Right renal pelvis (tissue), 4 donors: ENCODE measurements around the gene SPATA25. TPM values are rescaled to one million over a fixed set of nuclear protein-coding genes. Genes with fewer than 3 reads are reported as not detected.
A peak's percentile ranks its signal among the peaks of the same experiment; 100 is the strongest.
"Not testable (repeated sequence)": the region's sequence is repeated elsewhere in the genome, so short reads cannot be mapped to it uniquely, and the experiment has no call there.

Experiments
- DNase-seq, 4 donors: peaks; one replicate each; pipeline ENCODE4 v3.0.0-alpha.2; 2013; ENCODE audit warnings: low read depth in 4 of 4, low spot score in 3 of 4, missing footprints in 1 of 4
- polyA plus RNA-seq, 4 donors: library from polyadenylated mRNA; unstranded; fragments of 120-200 nt; gene quantifications; one replicate each; pipeline ENCODE4 v1.2.1, GENCODE V29; 2013; ENCODE audit not compliant: insufficient read length in 4 of 4

Gene SPATA25
- polyA plus RNA-seq, 4 donors = 2.8 to 3.8 (median 3.3) TPM

GRCh38 chr20:45918182-45918737 lies 30.8 kb upstream of the SPATA25 start:
- DNase-seq = no peak

GRCh38 chr20:45917790-45918141 lies 30.3 kb upstream of the SPATA25 start:
- no peak for DNase-seq

- DNase-seq = no peak
These were observed 25.7 kb upstream of the SPATA25 start for GRCh38 chr20:45913116-45913515.

- DNase-seq = no peak
These were observed 24.9 kb upstream of the SPATA25 start for GRCh38 chr20:45912344-45912682.

GRCh38 chr20:45911486-45912343 lies 24.3 kb upstream of the SPATA25 start, which contains the start of gene PLTP:
Gene PLTP (minus strand): TSS chr20:45912155. CDS start chr20:45911452, 703 bp downstream.
- DNase-seq = peak in 1 of 4 donors; percentile 47

- peak; percentile 84 to 95 (median 94) for DNase-seq
These were observed 23.5 kb upstream of the SPATA25 start for GRCh38 chr20:45910670-45911485.

GRCh38 chr20:45909817-45910669 lies 22.6 kb upstream of the SPATA25 start:
- DNase-seq = no peak

- no peak for DNase-seq
These were observed 21.9 kb upstream of the SPATA25 start for GRCh38 chr20:45909336-45909808.

- DNase-seq = no peak
These were observed 20.7 kb upstream of the SPATA25 start for GRCh38 chr20:45908084-45908483.

GRCh38 chr20:45907219-45907948 lies 20.0 kb upstream of the SPATA25 start:
- DNase-seq = no peak

- DNase-seq = no peak
These were observed 18.2 kb upstream of the SPATA25 start for GRCh38 chr20:45905505-45906079.

GRCh38 chr20:45904583-45905504 lies 17.4 kb upstream of the SPATA25 start:
- DNase-seq = no peak

- no peak for DNase-seq
These were observed 14.8 kb upstream of the SPATA25 start for GRCh38 chr20:45902199-45902701.

- DNase-seq = not testable (repeated sequence)
These were observed 13.9 kb upstream of the SPATA25 start for GRCh38 chr20:45901332-45901731.

GRCh38 chr20:45899046-45899835 lies 11.8 kb upstream of the SPATA25 start:
- DNase-seq = no peak

- no peak for DNase-seq
These were observed 10.9 kb upstream of the SPATA25 start for GRCh38 chr20:45898285-45898684.

GRCh38 chr20:45897692-45898091 lies 10.3 kb upstream of the SPATA25 start:
- no peak for DNase-seq
